Cortex of kidney (tissue), 1 donor: Measurements from ENCODE around the gene FBXW8.

Experiments
- DNase-seq: peaks from one replicate; lab custom pipeline; 2025; lab: John Stamatoyannopoulos, UW

The FBXW8 gene

DNA sequence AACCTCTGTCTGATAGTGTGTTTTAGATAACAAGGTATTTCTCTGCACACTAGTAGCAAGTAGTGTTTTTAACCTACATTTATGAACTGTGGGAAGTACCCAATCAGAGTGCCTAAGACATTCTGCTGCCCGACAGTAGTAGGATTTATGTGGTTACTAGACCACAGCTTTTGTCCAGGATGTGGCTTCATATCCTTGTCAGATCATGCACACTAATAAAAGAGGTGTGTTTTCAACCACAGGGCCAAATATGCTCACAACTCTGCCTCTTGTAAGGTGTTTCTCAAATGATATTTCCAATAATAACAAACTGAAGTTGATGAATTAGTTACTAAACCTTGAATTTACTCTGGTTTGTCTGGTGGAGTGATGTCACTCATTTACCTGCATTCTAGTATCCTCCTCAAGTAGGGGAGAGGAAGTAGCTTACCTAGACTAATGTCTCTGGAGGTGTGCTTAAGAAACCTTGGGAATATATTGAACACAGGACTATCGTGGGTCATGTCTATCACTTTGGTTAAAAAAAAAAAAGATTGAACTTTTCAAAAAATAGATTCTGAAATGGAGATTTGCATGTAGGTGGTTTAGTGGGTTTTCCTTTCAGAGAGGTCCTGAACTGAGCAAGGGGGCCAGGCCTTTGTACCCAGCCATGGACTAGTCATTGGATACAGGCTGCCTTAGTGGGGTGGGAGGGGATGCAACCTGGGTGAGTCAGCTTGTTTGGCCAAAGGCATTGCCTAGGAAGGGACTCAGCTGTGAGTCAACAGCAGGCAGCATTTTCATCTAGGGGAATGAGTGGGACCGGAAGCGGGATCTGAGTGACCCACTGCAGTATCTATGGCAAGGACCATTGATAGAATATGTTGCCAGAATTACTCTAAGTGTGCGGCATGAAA is 14.1 kb downstream of the FBXW8 start:
- DNase-seq: no peak

- DNase-seq: no peak
Measured at GRCh38 chr12:116926283-116927243, 15.8 kb downstream of the FBXW8 start.

GRCh38 chr12:116927244-116927940 is 16.6 kb downstream of the FBXW8 start:
- DNase-seq: no peak

DNA sequence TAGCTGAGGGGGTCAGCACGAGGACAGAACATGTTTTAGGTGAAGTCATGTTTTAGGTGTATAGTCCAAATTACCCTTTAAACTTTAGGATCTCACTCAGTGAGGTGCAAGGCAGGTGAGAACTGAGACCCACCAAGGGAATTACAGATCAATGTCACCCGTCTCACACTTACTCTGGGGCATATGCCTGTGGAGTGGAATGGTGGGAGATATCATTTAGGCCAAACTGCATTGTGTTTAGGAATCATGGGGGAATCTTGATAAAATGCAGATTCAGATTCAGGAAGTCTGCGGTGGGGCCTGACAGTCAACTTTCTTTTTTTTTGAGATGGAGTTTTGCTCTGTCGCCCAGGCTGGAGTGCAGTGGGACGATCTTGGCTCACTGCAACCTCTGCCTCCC is 17.8 kb downstream of the FBXW8 start:
- DNase-seq: no peak

DNA sequence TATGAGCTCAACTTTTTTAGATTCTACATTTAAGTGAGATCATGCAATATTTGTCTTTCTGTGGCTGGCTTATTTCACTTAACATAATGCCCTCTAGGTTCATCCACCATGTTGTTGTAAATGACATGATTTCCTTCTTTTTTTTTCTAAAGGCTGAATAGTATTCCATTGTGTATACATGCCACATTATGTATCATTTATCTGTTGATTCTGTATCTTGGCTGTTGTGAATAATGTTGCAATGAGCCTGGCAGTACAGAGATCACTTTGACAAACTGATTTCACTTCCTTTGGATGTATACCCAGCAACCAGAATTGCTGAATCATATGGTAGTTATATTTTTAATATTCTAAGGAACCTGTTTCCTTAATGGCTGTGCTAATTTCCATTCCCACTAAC is 19.1 kb downstream of the FBXW8 start:
- no peak for DNase-seq

DNA sequence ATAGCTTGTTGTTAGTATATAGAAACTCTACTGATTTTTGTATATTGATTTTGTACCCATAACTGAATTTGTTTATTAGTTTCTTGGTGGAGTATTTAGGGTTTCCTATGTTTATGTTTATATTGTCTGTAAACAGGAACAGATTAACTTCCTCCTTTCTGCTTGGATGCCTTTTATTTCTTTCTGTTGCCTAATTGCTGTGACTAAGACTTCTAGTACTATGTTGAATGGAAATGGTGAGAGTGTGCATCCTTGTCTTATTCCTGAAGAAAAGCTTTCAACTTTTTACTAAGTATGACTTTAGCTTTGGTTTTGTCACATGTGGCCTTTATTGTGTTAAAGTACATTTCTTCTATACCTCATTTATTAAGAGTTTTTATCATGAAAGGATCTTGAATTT is 20.9 kb downstream of the FBXW8 start:
- no peak for DNase-seq

GRCh38 chr12:116933091-116933490 is 22.3 kb downstream of the FBXW8 start:
- DNase-seq: no peak

DNA sequence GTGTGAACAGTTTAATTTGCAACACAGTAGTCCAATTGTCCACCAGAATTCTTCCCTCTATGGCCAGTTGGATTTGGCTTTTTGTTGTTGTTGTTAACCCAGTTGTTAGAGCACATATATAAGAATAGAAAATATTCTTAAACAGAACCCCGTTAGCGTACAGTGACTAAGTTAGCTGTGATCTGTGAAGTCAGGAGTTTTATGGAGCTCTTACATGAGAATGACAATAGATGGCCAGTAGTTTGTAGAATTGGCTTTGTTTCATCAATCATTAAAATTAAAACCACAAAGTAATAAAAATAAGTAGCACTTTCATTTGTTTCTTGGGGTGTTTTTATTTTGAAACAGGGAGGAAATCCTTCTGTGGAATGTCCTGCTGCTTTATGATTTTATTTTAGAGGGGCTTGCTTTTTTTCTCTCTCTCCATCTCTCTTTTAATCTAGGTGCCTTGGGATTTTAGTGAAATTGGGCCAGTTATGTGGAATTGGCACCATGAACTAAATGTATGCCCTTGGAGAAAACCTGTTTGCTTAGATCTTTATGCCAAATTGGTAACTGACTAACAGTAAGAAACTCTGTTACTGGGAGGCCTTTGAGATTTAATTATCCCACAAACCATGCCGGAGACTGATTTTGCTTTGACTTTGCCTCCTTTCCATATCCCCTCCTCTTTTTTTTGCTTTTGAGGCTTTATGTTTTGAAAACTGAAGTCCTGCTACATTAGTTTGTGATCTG is 22.9 kb downstream of the FBXW8 start:
- no peak for DNase-seq

- DNase-seq: no peak
Measured at GRCh38 chr12:116934908-116935705, 24.4 kb downstream of the FBXW8 start.

DNA sequence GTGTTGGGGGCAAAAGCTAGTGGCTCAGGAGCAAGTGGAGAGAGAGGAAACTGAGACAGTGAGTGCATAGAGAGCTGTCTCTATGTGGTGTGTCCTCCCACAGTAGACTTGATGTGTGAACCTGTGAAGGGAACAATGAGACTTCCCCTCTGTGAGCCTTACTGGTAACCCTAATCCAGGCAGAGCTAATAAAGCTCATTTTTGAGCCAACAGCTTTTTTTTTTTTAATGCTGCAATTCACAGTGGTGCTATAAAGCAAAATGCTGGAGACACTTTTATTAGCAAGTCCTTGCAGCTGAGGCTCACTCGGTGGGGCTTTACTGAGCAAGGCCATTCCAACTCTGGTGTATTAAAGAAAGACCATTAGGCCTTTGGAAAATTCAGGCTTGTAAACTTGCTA is 26.9 kb downstream of the FBXW8 start:
- no peak for DNase-seq

GRCh38 chr12:116939734-116940133 is 29.0 kb downstream of the FBXW8 start:
- no peak for DNase-seq

DNA sequence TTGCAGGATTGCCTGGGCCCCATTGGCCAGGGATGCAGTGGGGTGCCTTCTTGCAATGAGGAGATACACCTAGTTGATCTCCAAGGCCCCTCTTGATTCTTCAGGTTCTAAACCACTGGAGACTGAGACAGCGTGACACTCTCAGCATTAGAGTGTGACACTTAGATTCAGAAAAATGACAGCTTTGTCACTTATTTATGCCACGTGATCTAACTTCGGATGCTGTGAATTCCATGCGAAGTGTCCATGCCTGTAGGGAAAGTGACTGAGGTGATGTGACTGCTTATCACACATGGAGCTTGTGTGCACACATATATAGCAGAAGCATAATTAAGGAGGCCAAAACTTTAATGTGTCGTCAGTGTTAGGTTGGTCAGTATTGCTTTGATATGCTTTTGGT is 30.4 kb downstream of the FBXW8 start:
- DNase-seq: no peak

- DNase-seq: no peak
Measured at GRCh38 chr12:116943419-116944372, 32.9 kb downstream of the FBXW8 start.

DNA sequence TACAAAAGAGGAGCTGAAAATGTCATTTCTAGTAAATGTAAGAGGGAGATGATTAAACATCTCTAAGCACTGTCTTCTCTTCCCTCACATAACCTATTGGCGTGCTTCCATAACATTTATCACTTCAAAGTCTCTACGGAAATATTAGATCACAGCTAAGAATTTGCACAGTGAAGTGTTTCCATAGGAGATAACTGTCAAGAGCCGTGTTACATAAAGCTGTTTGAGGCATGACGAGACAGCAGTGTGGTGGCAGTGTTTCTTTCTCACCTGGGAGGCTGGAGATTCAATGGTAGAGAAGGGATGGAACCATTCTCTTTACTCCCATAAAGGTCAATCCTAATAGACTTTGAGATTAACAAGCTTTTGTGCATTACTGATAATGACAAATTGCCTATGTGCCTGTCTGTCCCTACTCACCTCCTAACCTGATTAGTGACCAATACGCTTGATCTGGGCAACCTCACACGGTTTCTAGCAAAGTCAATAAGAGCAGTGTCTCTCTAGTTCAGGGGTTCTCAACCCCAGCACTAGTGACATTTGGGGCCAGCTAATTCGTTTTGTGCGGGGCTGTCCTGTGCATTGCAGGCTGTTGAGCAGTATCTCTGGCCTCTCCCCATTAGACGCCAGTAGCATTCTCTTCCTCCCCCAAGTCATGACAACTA is 35.3 kb downstream of the FBXW8 start:
- no peak for DNase-seq

DNA sequence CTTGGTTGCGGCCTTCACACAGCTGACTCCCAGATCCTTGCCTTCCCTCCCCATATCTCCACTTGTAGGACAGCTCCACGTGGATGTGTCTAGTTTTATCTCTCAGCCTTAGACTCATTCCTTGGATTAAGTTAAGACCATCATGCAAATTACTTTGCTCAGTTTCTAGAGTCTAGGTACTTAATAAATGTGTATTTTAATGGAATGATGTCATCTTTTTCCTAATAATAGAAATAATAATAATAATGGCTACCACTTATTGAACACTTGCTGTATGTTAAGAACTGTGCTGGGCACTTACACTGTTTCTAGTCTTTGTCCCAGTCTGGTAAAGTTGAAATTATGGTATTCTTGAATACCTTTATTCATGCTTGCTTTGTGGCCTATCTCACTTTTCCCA is 37.5 kb downstream of the FBXW8 start:
- no peak for DNase-seq

DNA sequence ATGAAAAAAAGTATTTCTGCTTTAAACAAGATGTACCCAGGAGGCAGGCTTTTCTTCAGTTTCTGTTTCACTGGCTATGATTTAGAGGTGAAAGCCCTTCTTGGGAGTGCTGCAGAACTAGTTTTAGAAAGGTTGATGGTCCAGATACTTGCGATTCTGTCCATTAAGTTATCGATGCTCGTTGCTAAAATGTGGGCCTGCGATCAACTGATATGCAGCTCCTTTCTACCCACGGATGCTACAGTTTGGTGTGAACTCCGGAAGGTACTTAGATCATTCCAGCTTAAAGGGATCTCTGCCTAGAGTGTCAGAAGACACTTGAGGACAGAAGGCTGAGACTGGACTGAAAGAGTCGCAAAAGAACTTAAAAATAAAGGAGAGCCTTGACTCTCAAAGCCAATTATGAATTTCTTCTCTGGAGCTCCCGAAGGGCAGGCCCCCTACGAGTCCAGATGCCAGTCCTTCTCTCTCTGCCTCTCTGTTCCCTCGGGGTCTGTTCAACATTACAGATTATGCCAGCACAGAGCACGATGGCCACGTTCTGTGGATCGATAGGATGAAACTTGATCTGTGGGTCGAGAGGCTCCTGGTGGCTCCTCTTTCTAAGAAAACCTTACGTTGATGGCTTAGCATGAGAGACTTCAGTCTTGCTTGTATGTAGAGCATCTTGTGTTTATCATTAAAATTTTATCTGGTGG is 40.0 kb downstream of the FBXW8 start:
- no peak for DNase-seq

GRCh38 chr12:116954710-116955381 is 44.1 kb downstream of the FBXW8 start:
- no peak for DNase-seq
